NCI-H1436 treated with DMSO at 0.1 percent for 48 hours (cell line): ENCODE measurements around the gene USP43.
"Not testable (repeated sequence)": the region's sequence is repeated elsewhere in the genome, so short reads cannot be mapped to it uniquely, and the experiment has no call there.

Experiments used
- DNase-seq: peaks from one replicate; lab custom pipeline; 2025; lab: John Stamatoyannopoulos, UW

Gene USP43

DNA sequence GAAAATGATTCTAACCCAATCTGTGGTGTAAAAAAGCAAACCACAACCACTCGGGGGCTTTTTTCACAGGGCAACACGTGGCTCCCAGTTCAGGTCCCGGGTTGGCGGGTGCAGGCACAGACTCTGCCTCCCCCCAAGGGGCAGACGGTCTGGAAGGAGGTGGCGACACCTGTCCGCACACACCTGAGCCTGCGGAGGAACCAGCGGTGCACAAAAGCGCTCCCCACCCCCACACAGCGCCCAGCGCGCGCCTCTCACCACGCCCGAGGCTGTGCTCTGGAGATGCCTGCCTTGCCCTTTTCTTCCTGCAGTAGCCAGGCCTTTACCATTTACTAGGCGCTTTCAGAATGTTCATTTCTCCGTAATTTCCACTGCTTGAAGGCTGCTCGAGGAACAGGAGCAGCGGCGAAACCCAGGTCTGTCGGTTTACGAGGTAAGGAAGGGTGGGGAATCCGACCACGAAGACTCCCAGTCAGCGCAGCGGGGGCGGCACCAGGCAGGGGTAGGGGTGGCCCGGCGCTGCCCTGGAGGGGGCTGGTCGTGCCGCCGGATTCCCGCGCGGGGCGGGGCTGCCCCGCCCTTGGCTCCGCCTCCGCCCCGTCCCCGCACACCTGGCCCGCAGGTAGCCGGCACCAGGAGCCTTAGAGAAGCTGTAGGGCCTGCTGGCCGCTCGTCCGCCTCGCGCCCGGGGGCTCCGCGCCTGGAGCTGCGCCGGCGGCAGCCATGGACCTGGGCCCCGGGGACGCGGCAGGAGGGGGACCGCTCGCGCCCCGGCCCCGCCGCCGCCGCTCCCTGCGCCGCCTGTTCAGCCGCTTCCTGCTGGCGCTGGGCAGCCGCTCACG lies at the start of gene USP43:
TSS of gene USP43 (plus strand) at position 608 of the 842 bp plus-strand sequence. CDS start at position 724, 116 bp downstream.
- no peak for DNase-seq

DNA sequence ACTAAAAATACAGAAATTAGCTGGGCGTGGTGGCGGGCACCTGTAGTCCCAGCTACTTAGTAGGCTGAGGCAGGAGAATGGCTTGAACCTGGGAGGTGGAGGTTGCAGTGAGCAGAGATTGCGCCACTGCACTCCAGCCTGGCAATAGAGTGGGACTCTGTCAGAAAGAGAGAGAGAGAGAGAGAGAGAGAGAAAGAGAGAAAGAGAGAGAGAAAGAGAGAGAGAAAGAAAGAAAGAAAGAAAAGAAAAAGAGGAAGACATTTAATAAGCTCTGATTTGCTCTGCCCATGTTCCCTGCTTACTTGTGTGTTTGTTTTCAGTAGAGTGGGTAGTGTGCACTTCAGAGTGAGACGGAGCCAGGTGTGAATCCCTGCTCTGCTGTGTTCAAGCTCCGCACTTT lies 47.7 kb upstream of the USP43 start:
- not testable (repeated sequence) for DNase-seq

GRCh38 chr17:9598661-9599060 lies 46.7 kb upstream of the USP43 start:
- no peak for DNase-seq

- not testable (repeated sequence) for DNase-seq
Measured at GRCh38 chr17:9604583-9604982, 40.7 kb upstream of the USP43 start.

DNA sequence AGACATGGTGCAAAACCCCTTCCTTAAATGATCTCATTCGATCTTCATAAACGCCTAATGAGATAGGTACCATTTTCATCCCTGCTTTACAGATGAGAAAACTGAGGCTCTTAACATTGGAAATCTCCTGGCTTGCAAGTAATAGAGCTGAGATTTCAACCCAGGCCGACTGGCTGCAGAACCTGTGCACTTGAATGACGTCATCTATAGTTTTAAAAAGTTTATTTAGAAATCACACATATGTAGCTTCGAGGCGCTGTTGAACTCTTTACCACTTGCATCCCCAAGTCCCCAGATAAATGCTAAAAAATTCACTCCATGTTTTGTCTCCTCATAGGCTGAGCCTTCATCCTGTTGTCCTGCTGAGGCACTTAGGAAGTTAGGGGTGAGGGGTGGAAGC lies 38.9 kb upstream of the USP43 start:
- no peak for DNase-seq

DNA sequence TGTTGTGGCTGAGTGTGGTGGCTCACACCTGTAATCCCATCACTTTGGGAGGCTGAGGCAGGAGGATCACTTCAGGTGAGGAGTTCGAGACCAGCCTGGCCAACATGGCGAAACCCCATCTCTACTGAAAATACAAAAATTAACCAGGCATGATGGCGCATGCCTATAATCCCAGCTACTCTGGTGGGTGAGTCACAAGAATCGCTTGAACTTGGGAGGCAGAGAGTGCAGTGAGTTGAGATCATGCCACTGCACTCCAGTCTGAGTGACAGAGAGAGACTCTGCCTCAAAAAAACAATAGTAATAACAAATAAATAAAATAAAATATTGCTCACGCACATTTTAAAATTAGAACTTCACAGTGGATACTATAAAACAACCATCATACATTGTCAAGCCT lies 38.3 kb upstream of the USP43 start:
- not testable (repeated sequence) for DNase-seq

GRCh38 chr17:9611557-9611956 lies 33.8 kb upstream of the USP43 start:
- DNase-seq: no peak

DNA sequence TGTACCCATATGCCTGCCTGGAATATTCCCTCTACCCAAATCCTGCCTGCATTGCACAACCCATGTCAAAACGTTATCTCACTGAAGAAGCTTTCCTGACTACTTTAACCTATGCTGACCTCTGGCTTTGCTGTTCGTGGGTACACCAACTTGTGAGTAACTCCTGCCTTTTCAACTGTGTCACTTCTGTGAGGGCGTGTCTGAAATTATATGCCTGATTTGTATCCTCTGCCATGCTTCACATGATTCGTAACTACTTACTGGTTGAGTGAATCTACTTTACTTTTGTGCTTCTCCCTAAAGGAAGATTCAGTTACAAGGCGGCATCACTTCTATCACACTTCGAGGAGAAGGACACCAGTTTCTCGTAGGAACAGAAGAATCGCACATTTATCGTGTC lies 33.3 kb upstream of the USP43 start:
- no peak for DNase-seq

- no peak for DNase-seq
Measured at GRCh38 chr17:9615486-9615885, 29.8 kb upstream of the USP43 start.

DNA sequence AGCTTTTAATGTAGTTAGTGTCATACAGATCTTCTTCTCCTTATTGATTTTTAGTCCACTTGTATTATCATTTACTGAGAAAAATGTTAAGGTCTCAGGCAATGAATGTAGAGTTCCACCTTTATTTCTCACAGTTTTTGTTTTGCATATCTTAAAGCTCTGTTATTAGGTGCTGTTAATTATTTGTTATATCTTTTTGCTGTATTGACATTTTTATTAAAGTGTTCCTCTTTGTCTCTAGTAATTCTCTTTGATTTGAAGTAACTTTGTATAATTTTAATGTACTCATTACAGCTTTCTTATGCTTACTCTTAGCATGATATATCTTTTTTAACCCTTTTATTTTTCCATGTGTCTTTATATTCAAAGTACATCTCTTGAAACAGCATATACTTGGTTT lies 22.4 kb upstream of the USP43 start:
- DNase-seq: no peak

- DNase-seq: no peak
Measured at GRCh38 chr17:9628509-9628908, 16.8 kb upstream of the USP43 start.

DNA sequence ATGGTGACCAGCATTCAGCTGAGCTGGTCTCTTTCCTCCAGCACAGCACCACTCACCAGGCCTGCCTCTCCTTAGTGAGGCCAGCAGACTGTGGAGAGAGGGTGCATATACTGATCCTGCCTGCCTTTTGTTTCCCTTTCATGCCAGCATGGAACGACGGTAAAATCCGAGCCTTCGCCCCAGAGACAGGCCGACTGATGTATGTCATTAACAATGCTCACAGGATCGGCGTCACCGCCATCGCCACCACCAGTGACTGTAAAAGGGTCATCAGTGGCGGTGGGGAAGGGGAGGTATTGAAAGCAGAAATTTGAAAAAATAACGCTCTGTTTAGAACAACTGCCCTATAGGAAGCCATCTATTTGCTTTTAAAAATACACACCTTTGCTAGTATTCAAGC lies 12.6 kb upstream of the USP43 start:
- DNase-seq: no peak

DNA sequence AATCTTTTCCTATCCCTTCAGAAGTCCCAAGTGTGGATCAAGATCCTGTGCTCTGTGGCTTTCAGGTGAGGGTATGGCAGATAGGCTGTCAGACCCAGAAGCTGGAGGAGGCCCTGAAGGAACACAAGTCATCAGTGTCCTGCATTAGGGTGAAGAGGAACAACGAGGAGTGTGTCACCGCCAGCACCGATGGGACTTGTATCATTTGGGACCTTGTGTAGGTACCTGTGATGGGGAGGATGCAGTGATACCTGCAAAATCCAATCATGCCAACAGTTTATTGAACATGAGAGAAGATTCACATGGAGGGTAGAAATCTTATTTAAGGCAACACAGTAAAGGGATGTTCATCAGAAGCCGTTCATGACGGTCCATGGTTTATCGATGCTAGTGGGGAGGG lies 10.0 kb upstream of the USP43 start:
- no peak for DNase-seq

DNA sequence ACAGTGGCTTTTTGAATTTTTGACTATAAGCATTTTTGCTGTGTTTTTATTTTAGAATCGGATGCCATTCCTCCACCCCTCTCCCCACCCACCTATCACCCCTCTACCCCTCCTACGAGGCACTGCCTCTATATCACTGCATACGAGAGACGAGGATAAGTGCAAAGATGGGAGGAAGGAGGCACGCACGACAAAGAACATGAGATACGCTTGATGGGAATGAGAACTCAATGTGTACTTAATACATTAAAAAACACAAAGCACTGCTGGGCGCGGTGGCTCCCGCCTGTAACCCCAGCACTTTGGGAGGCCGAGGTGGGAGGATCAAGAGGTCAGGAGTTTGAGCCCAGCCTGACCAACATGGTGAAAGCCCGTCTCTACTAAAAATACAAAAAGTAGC lies 8.8 kb upstream of the USP43 start:
- DNase-seq: no peak

GRCh38 chr17:9640388-9640787 lies 4.9 kb upstream of the USP43 start:
- DNase-seq: not testable (repeated sequence)

GRCh38 chr17:9643611-9644010 lies 1.7 kb upstream of the USP43 start:
- DNase-seq: no peak

GRCh38 chr17:9645851-9646545 lies 681 bp downstream of the USP43 start:
- no peak for DNase-seq

DNA sequence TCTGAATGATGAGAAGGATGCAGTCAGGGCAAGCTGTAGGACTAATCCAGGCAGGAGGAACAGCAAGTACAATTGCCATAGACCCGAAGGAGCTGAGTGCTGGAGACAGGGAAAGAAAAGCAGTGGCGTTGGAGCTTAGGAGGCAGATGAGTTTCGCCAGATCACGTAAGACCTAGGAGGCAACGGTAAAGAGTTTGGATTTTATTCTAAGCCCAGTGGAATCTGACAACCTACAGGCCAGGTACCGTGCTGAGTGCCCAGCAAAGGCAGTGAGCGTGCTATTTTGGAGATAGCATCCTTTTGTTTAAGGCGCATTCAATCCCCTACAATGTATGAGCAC lies 1.2 kb downstream of the USP43 start:
- no peak for DNase-seq

DNA sequence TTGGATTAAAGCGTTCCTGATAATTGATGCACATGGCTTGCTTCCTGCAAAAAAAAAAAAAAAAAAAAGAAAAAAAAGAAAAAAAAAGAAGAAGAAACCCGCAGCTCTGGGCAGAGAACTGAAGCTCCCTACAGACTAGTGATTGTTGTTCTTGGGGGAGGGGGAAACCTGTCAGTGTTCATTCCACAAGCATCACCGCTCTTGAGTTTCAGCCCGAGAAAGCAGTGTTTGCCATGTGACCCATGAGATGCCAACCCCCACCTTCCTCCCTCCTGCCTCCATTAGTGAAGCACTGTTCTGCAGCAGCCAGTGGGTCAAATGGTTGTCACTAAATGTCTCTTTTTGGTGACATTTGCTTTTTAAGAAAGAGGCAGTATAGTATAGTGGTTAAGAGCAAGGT lies 1.7 kb downstream of the USP43 start:
- no peak for DNase-seq

DNA sequence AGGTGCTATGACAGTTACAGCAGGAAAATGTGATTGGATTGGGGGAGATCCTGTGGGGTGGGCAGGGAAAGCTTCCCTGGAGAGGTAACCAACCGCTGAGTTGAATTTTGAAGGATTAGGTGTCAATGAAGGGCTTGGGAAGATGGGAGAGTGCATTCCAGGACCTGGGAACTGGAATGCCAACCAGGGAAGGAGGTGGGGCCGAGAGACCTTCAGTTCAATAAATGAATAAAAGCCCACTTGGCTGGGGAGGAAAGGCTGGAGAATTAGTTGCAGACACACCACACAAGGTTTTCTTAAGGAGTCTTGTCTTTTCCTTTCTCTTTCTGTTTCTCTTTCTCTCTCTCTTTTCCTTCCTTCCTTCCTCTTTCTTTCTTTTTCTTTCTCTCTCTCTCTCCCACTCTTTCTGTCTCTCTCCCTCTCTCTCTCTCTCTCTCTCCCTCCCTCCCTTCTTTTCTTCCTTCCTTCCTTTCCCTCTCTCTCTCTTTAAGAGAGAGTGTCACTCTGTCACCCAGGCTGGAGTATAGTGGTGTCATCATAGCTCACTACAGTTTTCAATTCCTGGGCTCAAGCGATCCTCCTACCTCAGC lies 3.3 kb downstream of the USP43 start:
- DNase-seq: no peak

GRCh38 chr17:9658593-9659211 lies 13.4 kb downstream of the USP43 start:
- no peak for DNase-seq

DNA sequence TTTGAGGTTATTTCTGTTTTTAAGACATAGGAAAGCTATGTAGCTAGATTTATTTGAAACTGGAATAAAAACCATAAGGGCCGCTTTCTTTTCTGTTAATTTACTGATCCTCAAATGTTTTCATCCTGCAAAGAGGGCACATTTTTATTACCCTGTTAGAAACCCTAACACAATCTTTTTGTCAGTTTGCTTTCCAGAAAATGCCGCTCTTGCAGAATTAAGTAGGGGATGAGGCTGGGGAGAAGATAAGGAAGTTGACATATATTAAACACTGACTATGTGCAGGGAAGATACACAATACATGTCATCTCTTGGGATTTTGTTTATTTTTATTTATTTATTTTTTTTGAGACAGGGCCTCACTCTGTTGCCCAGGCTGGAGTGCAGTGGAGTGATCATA lies 15.7 kb downstream of the USP43 start:
- DNase-seq: no peak

GRCh38 chr17:9663511-9663910 lies 18.2 kb downstream of the USP43 start:
- DNase-seq: not testable (repeated sequence)
